Testis (tissue), 3 donors: ENCODE data around the gene OLFML3. TPM values are rescaled to one million over a fixed set of nuclear protein-coding genes. Genes with fewer than 3 reads are reported as not detected.

ENCODE experiments used
- DNase-seq: peaks from one replicate; pipeline ENCODE4 v3.0.0-alpha.2; 2019
- H3K27ac ChIP-seq, 2 donors: fragments of 200-600 bp; sonication (generic); one replicate each; pipeline ENCODE4 v1.5.1; 2019
- H3K27me3 ChIP-seq: fragments of 200-600 bp; sonication (generic); one replicate; pipeline ENCODE4 v1.5.1; 2019
- H3K36me3 ChIP-seq: fragments of 200-600 bp; sonication (generic); one replicate; pipeline ENCODE4 v1.5.1; 2017; ENCODE audit warnings: low read depth; ENCODE audit errors: missing control alignments
- H3K4me1 ChIP-seq: fragments of 200-600 bp; sonication (generic); one replicate; pipeline ENCODE4 v1.5.1; 2019
- H3K4me3 ChIP-seq, 2 donors: fragments of 200-600 bp; sonication (generic); one replicate each; pipeline ENCODE4 v1.5.1; 2017 to 2019
- H3K9me3 ChIP-seq: fragments of 200-600 bp; sonication (generic); one replicate; pipeline ENCODE4 v1.5.1; 2017
- CTCF ChIP-seq, 3 experiments: fragments of 450-650 bp in 2 of 3; fragments of 200-600 bp in 1 of 3; sonication (generic) in 1 of 3; IDR thresholded peaks; one replicate each; pipeline ENCODE4 v1.5.1; 2016 to 2019; ENCODE audit warnings: antibody characterized with exemption in 3 of 3, mild to moderate bottlenecking in 2 of 3, moderate library complexity in 1 of 3
- POLR2A ChIP-seq: fragments of 450-650 bp; IDR thresholded peaks from one replicate; pipeline ENCODE4 v1.6.1; 2017; ENCODE audit warnings: antibody characterized with exemption, mild to moderate bottlenecking, moderate library complexity
- WGBS, 2 donors: methylation state at CpG; one replicate each; pipeline ENCODE4 v1.1.5; 2018; 5-methylcytosine and 5-hydroxymethylcytosine counted together
- intact Hi-C: fragments of 100-400 bp; cut with DNase I; formaldehyde crosslinking; loops from one replicate; pipeline ENCODE4 v1.15.1; 2023; ENCODE audit warnings: low total_unique reads
- polyA plus RNA-seq: library from polyadenylated mRNA; stranded (reverse); fragments of 350-450 nt; fragmentation: Illumina TruSeq; extraction: RNeasy Lipid Tissue Mini Kit (QIAGEN cat#74804); gene quantifications from one replicate; pipeline ENCODE4 v1.2.3, GENCODE V29; 2014; ENCODE audit warnings: low read depth, low replicate concordance; ENCODE audit not compliant: insufficient read depth
- total RNA-seq, 2 donors: library from RNA; depleted of rRNA; stranded (reverse); fragments of >200 nt; gene quantifications; one replicate each; pipeline ENCODE4 v1.2.3, GENCODE V29; 2016

The OLFML3 gene
- total and polyA plus RNA-seq, 3 donors from 2014 or later: 4.6 to 51.7 (median 8.5) TPM

- Histone ChIP-seq H3K27ac (no peak overlapping the region), H3K4me3 (no peak overlapping the region), H3K36me3 (no peaks in the 10 kb centered on the region), H3K4me1 (no peaks in the 10 kb centered on the region), H3K27me3 (no peaks in the 10 kb centered on the region), H3K9me3 (no peaks in the 10 kb centered on the region)
- TF ChIP-seq POLR2A (no peak), CTCF (IDR thresholded peaks at IDR 0.05) (no peak)
- no peak for DNase-seq
- intact Hi-C loops: no loop called here
- WGBS, 2 donors: 83 to 85% methylated on average over 5 of the region's 5 CpGs
Observed at GRCh38 chr1:113991467-113991997, 12.3 kb downstream of the OLFML3 start.

GRCh38 chr1:113993072-113993471 is 13.8 kb downstream of the OLFML3 start:
- no peak overlapping the region for H3K4me3 ChIP-seq
- no peak for DNase-seq
- WGBS, 2 donors: 94 to 100% methylated on average over 3 to 5 of the region's 5 CpGs
- no peaks in the 10 kb centered on the region for H3K27me3 ChIP-seq
- H3K36me3 ChIP-seq: no peaks in the 10 kb centered on the region
- no peak overlapping the region for H3K27ac ChIP-seq
- no peak for TF ChIP-seq CTCF (IDR thresholded peaks at IDR 0.05)
- no peak for TF ChIP-seq POLR2A
- H3K9me3 ChIP-seq: no peaks in the 10 kb centered on the region
- intact Hi-C loops: no loop called here
- H3K4me1 ChIP-seq: no peaks in the 10 kb centered on the region

GRCh38 chr1:113993766-113994165 is 14.5 kb downstream of the OLFML3 start:
- intact Hi-C loops: no loop called here
- H3K9me3 ChIP-seq: no peaks in the 10 kb centered on the region
- no peaks in the 10 kb centered on the region for H3K36me3 ChIP-seq
- H3K27ac ChIP-seq: no peak overlapping the region
- TF ChIP-seq POLR2A (no peak), CTCF (IDR thresholded peaks at IDR 0.05) (no peak)
- H3K4me1 ChIP-seq: no peaks in the 10 kb centered on the region
- H3K4me3 ChIP-seq: no peak overlapping the region
- no peak for DNase-seq
- WGBS, 2 donors: 88% methylated on average over 2 of the region's 2 CpGs; no CpG with 5 or more reads in 1 of the 2 donors
- H3K27me3 ChIP-seq: no peaks in the 10 kb centered on the region

- no peaks in the 10 kb centered on the region for H3K9me3 ChIP-seq
- intact Hi-C loops: no loop called here
- H3K4me3 ChIP-seq: no peak overlapping the region
- no peak for TF ChIP-seq CTCF (IDR thresholded peaks at IDR 0.05)
- no peak for TF ChIP-seq POLR2A
- no peaks in the 10 kb centered on the region for H3K4me1 ChIP-seq
- H3K27ac ChIP-seq: no peak overlapping the region
- no peak for DNase-seq
- H3K27me3 ChIP-seq: no peaks in the 10 kb centered on the region
- 96 to 98% methylated on average over 2 of the region's 2 CpGs for WGBS, 2 donors
- no peaks in the 10 kb centered on the region for H3K36me3 ChIP-seq
Observed at GRCh38 chr1:113995382-113995781, 16.1 kb downstream of the OLFML3 start.

GRCh38 chr1:113998361-113998760 is 19.1 kb downstream of the OLFML3 start:
- H3K36me3 ChIP-seq: no peaks in the 10 kb centered on the region
- intact Hi-C loops: no loop called here
- no peaks in the 10 kb centered on the region for H3K9me3 ChIP-seq
- H3K27ac ChIP-seq: no peak overlapping the region
- no peak for TF ChIP-seq POLR2A
- no peaks in the 10 kb centered on the region for H3K4me1 ChIP-seq
- no peak overlapping the region for H3K4me3 ChIP-seq
- DNase-seq: no peak
- 35 to 39% methylated on average over 4 of the region's 4 CpGs for WGBS, 2 donors
- H3K27me3 ChIP-seq: no peaks in the 10 kb centered on the region
